GM21576 (cell line): ENCODE data around the gene KCNQ1.

Experiments used
- ATAC-seq: cut with Tn5 transposase; IDR thresholded peaks from one replicate; pipeline ENCODE4 v1.9.1; 2021; ENCODE audit warnings: mild to moderate bottlenecking, moderate library complexity; ENCODE audit not compliant: unreplicated experiment

KCNQ1 gene

DNA sequence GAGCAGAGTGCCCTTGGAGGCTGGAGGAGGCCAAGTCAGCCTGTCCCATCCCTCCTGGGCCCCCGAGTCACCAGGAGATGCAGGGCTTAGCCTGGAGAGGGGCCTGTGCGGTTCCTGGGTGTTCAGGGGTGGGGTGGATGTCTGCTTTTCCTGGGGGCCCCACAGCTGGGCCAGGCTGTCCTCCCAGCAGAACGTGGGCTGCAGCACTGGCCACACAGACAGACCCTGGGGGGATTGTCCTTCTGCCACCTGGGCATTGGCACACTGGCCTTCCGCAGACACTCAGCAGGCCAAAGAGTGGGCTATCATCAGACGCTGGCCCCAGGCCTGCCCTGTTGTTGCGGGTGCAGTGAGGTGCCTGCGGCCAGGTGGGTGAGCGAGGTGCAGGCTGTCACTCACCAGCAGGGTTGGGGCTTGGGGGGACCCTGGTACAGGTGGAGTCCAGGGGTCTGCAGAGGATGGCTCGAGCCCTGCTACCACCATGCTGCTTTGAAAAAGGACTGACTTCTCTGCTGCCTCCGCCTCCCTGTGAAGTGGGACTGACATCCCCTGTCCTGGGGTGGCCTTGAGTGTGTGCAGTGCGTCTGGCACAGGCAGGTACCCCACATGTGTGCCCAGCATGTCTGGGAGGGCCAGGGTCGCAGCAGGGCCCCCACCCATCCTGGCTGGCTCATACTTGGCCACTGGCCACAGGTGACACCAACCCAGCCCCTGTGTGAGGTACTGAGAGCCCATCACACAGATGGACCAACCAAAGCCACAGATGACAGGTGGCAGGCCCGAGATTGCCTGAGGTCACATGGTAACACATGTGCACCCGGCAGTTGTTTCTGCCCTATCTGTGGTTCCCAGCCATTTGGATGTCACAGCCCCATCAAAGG, 294.0 kb downstream of the KCNQ1 start:
- ATAC-seq: no peak

DNA sequence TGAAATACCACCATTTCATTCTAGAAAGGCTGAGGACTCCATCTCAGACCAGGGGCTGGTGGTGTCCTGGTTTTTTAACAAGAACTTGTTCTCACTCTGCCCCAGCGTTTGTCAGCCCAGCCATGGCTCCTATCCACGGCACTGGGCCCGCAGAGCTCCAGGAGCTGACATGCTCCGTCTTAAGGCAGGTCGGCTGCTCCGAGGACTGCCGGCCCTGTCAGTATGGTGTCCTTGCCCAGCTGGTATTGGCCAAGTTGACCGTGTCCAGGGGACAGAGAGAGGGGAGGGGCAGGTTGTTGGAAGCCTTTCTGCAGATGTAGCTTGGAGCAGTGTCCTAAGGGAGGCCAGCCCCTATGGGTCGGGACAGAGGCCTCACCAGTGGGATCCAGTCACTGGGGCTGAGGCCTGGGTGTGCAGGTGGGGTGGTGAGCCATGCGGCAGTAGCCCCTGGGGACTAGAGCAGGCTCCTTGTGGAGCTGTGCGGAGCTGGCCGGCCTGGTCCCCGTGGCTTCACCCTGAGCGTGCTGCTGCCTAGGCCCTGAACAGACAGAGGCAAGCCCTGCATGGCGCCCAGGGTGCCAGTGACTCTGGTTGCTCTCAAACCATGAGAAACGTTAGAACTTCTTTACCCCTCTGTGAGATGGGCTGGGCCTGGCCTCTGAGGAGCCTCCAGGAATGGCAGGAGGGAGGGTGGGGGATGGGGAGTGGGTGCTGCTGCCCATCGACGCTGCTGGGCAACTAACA, 294.9 kb downstream of the KCNQ1 start:
- no peak for ATAC-seq

DNA sequence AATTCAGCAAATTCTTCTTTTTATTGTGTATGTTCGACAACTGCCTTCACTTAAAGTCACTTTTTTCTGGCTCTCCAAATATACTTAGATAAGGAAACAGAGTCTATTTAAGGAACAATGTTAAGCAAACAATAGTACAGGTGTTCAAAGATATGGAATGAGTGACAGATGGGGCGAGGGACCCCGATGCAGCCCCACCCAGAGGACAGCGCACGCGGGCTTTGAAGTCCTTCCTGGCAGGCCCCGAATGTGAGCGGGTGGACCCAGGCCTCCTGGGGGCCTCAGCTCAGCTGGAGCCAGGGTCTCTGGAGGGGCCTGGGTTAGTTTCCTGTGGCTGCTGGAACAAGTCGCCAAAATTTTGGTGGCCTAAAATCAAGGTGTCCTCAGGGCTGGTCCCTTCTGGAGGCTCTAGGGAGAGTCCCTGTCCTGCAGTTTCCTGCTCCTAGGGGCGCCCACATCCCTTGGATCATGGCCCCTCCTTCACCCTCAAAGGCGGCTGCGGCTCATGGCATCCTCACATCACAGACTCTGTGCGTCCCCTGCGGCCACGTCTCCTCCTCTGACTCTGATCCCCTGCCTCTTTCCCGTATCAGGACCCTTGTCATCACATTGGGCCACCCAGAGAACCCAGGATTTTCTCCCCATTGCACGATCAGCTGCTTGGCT, 295.6 kb downstream of the KCNQ1 start:
- ATAC-seq: no peak

DNA sequence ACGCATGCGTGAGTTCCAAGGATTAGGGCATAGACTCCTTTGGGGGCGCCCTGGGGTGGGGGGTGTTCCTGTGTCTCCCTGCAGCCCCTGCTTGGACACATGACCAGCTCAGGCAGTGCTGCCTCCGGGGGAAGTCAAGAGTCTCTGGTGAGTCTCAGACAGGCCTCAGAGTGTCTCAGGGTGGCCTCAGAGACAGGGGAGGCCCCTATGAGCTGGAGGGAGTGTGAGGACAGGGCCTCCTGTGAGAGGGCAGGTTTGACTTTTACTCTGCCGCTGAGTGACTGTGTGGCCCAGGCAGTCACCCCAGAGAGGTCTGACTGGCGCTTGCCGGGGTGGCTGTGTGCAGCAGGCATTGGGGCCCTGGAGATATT, 296.2 kb downstream of the KCNQ1 start:
- ATAC-seq: no peak

DNA sequence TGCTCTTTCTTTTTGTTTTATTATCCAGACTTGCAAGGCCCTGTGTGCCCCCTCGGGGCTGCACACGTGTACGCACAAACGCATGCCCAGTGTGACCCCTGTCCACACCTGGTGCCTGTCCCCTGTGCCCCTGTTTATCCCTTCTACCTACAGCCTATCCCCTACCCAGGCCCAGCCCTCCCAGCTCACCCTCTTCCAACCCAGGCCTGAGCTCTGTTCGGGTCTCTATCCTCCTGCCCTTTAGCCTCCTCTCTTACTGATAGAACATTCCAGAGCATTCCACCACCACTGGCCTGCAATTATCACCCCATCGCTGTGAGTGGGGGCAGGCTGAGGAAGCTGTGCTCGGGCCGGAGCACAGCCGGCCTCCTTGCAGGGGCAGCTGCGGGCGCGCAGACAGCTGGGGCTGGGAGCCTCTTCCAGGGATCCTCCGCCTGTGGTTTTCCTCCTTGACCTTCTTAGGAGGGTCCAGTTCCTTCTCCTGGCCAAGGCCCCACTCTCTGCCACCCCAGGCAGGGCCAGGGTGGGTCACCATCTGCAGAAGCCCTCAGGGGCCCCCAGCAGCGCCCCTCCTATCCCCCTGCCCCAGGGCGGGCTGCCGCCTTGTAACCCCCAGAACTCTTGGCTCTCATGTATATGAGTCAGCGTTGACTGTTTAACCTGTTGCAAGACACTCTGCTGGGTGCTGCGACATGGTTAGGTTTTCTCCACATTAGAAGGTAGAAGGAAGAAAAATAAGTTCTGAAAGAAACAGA, 296.7 kb downstream of the KCNQ1 start:
- ATAC-seq: no peak

DNA sequence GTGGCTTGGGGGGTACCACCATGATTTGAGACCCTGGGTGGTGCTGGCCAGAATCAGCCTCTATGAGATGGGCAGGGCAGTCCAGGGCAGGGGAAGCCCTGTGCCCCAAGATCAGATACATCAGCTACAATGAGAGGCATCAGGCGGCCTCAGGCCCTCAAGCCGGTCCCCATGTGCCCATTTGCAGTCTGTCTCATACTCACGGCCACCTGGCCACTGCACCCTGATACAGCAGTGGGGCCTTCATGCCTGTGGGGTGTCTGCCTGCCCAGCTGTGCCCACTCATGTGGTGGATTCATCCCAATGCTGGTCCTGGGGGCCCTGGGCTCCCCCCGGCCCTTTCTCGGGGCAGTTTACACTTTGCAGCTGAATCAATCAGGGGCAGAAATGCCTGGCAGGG, 297.4 kb downstream of the KCNQ1 start:
- no peak for ATAC-seq

DNA sequence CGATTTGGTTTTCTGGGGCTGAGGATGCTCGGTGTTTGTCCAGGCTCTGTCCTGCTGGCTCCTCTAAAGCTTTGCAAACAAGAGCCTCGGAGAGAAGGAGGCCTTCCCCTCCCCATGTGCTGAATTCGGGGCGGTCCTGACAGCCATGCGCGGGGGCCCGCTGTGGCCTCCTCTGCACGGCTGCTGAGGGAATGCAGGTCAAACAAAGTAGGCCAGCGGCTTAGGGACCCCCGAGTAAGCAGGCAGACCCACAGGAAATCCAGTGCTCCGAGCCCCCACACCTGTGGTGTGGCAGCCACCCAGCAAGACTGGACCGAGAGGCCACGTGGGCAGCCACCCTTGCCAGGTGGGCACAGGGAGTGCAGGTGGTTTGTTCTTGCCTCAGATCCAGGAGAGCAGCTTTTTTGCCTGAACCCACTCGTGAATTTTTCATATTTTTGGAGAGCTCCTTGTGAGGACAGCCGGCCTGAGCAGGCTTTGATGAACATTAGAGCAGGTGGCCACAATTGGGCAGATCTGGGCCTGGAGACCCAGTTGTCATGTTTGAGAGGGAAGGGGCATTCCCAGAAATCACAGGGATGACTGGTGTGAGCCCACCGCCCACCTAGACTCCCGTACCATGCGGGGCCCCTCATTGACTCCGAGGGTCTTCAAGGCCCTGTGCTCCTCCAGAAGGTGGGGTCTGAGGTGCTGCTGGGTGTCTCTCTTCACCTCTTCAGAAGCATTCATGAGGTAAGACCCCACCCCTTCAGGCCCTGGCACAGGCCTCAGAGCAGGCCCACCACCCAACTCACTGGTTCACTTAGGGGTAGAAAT, 298.0 kb downstream of the KCNQ1 start:
- no peak for ATAC-seq

DNA sequence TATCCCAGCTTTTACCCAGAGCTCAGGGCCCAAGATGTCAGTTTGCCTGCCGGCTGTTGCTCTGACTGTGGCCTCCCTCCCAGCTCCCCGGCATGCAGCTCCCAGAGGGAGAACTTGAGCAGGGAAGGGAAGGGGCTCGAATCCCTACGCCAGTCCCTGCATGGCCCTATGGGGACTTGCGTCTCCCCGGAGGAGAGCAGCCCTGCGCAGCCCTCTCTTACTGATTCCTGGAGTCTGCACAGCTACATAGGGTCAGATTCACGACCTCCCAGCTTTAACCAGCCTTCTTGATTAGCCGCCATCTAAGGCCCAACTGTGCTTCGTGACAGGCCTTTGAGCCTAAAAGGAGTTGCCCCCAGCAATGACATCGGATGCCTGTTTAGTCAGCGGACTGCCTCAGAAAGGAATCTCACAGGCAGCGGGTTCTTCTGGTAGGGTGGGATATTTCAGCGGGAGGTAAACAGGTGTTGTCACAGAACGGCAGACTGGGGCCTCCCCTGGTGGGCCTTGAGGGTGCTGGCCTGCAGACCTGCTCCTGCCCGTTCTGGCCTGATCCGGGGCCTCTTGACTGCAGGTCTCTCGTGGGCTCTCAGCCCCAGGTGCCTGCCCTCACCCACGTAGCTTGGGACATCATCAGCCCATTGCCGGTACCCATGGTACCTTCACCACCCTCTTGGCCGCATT, 298.8 kb downstream of the KCNQ1 start:
- no peak for ATAC-seq

DNA sequence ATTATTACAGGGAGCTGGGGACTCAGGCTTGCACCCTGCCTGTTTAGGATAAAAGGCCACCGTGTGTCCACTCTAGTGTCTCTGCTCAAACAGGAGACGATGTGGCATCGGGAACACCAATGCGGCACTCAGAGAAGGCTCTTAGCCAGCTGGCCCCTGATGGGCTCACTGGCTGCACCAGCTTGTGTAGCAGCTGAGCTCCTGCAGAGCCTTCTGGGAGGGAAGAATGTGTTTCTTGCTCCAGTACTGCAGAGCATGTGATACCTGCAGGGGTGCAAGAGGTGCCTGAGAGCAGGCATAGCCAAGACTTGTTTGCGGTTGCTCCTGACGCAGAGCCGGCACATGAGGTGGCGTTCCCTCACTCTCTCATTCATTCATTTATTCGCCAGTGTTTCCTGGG, 299.4 kb downstream of the KCNQ1 start:
- no peak for ATAC-seq

DNA sequence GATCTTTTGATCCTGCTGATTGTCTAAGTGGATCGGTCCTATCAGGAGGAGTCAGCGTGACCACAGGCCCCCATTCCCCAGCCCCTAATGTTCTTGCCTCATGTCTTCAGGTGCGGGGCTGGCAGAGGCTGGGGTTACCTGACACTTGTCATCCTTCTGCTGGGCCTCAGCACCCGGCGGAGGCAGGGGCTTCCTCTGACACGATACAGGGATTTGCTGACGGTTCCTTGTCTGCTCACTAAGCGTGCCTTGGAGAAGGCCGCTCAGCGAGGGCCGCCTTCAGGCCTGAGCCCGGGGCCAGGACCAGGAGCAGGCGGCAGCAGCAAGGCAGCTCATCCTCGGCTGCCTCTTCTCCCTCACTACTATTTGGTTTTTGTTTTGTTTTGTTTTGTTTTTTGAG, 300.7 kb downstream of the KCNQ1 start:
- no peak for ATAC-seq

DNA sequence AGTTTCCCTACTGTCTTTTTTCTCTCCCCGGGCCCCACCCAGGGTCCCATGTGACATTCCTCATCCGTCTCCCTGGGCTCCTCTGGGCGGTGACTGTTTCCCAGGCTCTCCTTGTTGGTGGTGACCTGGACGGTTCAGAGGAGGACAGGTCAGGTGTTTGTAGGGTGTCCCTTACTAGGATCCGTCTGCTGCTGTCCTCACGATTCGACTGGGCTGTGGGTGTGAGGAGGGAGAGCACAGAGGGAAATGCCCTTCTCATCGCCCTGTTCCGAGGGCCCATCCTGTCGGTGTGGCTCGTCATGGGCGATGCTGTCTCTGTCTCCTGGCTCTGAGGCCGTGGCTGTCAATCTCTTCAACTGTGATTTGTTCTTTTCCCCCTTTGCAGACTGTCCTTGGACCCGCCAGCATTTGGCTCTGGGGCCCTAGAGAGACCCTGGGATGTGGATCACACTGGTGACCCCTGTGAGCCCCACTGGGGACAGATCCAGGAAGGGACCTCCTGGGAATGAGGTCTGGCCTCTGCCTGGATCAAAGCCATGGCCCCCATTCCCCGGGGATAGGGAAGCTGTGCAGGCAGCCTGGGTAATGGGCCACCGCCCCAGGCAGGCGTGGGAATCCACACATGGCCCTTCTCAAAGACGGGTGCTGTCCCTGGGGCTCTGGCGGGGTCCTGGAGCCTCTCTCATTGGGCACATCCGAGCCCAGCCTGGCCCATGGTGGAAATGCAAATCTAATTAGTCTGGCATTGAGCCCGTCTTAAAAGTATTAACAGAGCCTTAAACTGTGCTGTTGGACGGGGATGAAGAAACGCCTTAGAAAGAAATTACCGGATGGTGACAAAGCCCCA, 301.8 kb downstream of the KCNQ1 start:
- ATAC-seq: no peak

DNA sequence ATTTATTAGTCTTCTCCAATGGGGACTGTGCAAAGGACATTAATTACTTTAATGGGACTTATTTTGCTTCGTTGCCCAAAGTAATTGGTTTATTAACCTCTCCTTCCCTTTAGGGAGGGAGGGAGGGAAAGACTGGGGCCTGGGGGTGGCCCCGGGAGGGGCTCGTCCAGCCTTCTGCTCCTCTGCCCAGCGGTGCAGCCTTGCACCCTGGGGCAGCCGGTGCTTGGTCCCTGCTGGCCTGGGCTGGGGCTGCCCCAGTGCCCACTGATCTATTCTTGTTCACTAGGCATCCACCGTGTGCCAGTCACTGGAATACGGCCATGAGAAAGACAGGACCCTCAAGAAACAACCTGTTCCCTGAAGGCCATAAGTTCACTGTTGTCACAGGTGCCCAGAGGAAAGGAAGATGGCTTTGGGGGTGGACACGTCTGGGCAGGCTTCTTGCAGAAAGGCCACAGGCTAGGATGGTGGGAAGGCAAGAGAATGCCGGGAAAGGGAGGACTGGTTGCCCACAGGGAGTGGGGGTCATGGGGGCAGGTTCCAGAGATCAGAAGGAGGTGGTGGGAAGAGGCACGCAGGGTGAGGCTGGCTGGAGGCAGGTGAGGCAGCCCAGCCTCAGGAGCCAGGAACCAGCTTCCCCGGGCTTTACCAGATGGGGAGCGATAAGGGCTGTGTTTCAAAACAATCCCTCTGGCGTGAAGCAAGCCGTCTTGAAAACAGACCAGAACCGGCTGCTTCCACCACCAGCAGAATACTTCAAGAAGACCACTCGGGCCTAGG, 302.6 kb downstream of the KCNQ1 start:
- no peak for ATAC-seq

DNA sequence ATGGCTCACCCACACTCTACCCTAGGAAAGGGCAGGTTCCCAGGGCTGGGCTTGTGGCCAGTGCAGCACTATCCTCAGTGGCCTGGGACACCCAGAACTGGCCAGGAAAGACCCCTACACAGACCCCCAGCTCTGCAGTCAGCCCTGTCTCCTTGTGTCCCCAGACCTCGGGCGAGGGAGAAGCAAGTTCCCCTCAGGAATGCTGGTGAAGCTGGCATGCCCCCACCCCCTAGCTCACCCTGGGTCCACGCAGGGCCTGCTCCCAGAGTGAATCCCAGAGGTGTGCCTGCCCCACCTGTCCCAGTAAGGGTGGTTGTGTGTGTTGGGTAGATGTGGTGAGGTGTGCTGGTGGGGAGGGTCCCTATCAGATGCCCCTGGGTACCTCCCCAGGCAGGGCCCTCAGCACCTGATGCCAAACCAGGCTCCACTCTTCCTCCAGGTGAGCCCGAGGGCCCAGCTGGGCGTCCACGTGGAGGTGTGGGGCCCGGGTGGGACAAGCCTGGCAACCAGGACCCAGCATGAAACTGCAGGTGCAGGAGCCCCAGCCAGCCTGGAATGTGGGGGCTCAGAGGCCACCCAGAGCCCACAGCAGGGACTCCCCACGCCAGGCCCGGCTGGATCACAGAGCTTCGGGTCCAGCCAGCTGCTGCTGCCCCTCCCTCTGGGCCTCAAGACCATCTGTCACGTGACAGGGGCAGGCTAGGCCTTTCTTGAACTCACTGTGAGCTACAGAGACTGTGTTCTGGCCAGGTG, 303.4 kb downstream of the KCNQ1 start:
- no peak for ATAC-seq

DNA sequence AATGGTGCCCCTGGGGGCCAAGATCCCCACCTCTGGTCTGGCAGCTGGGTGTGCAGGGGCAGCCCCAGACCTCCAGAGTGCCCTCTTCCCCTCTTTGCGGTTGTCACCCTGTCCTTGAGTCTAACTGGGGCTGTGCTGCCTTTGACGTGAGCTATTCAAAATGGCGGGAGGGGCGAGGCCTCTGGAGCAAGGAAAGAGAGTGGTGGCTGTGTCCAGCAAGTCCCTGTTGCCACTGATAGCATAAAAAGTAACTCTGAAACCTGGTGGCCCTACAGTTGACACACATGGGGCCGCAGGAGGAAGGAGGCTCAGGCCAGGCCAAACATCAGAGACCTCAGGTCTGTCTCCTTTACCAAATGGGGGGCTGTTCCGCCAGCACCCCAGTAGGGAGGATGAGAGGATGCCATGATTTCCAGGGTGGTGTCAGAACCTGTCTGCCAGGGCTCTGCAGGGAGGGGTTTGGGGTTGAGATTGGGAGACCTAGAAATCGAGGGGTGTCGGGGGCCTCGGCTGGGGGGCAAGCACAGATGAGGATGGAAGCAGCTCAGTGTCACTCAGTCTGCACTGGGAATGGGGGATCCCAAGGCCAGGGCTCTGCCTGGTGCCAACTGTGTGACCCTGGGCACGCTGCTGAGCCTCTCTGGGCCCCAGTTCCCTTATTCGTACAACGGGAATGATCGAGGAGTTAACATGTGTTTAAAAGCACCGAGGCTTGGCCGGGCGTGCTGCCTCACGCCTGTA, 304.2 kb downstream of the KCNQ1 start:
- ATAC-seq: no peak

DNA sequence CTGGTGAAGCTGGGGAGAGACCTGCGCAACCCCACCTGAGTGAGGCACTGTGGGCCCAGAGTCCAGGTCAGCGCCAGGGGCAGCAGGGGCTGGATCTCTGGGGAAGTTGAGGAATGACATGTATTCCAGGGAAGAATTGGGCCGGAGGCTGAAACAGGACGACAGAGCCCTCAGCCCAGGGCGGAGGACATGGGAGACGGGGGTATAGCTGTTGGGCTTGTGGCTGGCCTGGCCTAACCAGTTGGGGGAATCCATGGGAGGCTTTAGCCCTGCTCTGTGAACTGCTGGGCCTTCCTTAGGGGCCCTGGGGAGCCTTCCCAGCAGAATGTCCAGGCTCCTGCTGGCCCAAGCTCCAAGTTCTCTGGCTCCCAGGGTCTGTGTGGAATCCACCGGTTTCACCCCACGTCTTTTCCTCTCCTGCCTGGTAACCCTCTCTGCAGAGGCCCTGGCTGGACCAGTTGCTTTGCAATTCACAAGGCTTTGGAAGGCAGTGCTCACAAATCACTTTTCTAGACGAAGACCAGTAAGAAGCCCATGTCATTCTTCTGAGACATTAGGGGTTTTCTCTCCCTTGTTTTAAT, 305.4 kb downstream of the KCNQ1 start:
- no peak for ATAC-seq
